Natural killer cell (primary cell): ENCODE results near the gene RAB33A. TPM values are rescaled to one million over a fixed set of nuclear protein-coding genes. Genes with fewer than 3 reads are reported as not detected.
A peak's percentile ranks its signal among the peaks of the same experiment; 100 is the strongest.

ENCODE experiments used
- ATAC-seq, 3 donors: fragments of 150-1000 bp in 2 of 3; fragments of 200-7000 bp in 1 of 3; cut with Tn5 transposase; 1 replicate in 1 of 3; 2 replicates in 2 of 3; pipeline ENCODE4 v1.10.0; 2021; ENCODE audit warnings: mild to moderate bottlenecking in 2 of 3, moderate library complexity in 2 of 3
- DNase-seq, 2 donors: peaks; one replicate each; pipeline versions ENCODE4 v3.0.0 to v3.0.0-alpha.2; 2013 to 2021; ENCODE audit warnings: mixed read lengths in 1 of 2
- H3K27ac ChIP-seq: one replicate; pipeline ENCODE4 v1.5.1; 2013; ENCODE audit warnings: mild to moderate bottlenecking, low read length
- H3K27me3 ChIP-seq: one replicate; pipeline ENCODE4 v1.6.1; 2013; ENCODE audit warnings: low read length; ENCODE audit not compliant: control insufficient read depth, insufficient read depth
- H3K36me3 ChIP-seq: one replicate; pipeline ENCODE4 v1.6.1; 2013; ENCODE audit warnings: low read length; ENCODE audit not compliant: control insufficient read depth, insufficient read depth
- H3K4me1 ChIP-seq: one replicate; pipeline ENCODE4 v1.6.1; 2013; ENCODE audit warnings: low read length; ENCODE audit not compliant: control insufficient read depth, insufficient read depth
- H3K4me3 ChIP-seq: one replicate; pipeline ENCODE4 v1.5.1; 2013; ENCODE audit warnings: low read length
- H3K9me3 ChIP-seq: one replicate; pipeline ENCODE4 v1.6.1; 2013; ENCODE audit warnings: low read length; ENCODE audit not compliant: control insufficient read depth, insufficient read depth
- H3K27ac Mint-ChIP-seq, 2 donors: one replicate each; pipeline ENCODE4 v1.8.0; 2022; ENCODE audit warnings: mild to moderate bottlenecking in 2 of 2, mixed read lengths in 2 of 2, moderate library complexity in 1 of 2
- H3K27me3 Mint-ChIP-seq, 2 donors: one replicate each; pipeline ENCODE4 v1.8.0; 2022; ENCODE audit warnings: low read depth in 2 of 2, mixed read lengths in 2 of 2
- H3K36me3 Mint-ChIP-seq: one replicate; pipeline ENCODE4 v1.8.0; 2022; ENCODE audit warnings: mixed read lengths
- H3K4me1 Mint-ChIP-seq, 2 donors: one replicate each; pipeline ENCODE4 v1.8.0; 2022; ENCODE audit warnings: mixed read lengths in 2 of 2
- H3K4me3 Mint-ChIP-seq: one replicate; pipeline ENCODE4 v1.8.0; 2022; ENCODE audit warnings: mild to moderate bottlenecking, moderate library complexity, mixed read lengths
- H3K9me3 Mint-ChIP-seq, 2 donors: one replicate each; pipeline ENCODE4 v1.8.0; 2022; ENCODE audit warnings: mixed read lengths in 2 of 2
- CTCF ChIP-seq: fragments of 200-600 bp; IDR thresholded peaks from one replicate; pipeline ENCODE4 v1.8.0; 2022; ENCODE audit warnings: antibody characterized with exemption
- WGBS: methylation state at CpG from one replicate; pipeline ENCODE4 v1.1.7; 2013; ENCODE audit warnings: missing lambda C conversion rate; ENCODE audit not compliant: insufficient coverage; 5-methylcytosine and 5-hydroxymethylcytosine counted together
- intact Hi-C: fragments of 100-400 bp; cut with micrococcal nuclease; formaldehyde crosslinking; loops from one replicate; pipeline ENCODE4 v1.14.2; 2022
- total RNA-seq, 4 donors: library from RNA; stranded (reverse); fragments of 120-200 nt in 1 of 4; gene quantifications; one replicate each; pipeline versions ENCODE4 v1.2.3 to v1.2.4, GENCODE V29; 2013 to 2022

Gene RAB33A
- total RNA-seq, result 1 to 10 TPM; 3.2 to 4.4 (median 4.4) TPM
- 8.9 TPM for total RNA-seq (2013)

DNA sequence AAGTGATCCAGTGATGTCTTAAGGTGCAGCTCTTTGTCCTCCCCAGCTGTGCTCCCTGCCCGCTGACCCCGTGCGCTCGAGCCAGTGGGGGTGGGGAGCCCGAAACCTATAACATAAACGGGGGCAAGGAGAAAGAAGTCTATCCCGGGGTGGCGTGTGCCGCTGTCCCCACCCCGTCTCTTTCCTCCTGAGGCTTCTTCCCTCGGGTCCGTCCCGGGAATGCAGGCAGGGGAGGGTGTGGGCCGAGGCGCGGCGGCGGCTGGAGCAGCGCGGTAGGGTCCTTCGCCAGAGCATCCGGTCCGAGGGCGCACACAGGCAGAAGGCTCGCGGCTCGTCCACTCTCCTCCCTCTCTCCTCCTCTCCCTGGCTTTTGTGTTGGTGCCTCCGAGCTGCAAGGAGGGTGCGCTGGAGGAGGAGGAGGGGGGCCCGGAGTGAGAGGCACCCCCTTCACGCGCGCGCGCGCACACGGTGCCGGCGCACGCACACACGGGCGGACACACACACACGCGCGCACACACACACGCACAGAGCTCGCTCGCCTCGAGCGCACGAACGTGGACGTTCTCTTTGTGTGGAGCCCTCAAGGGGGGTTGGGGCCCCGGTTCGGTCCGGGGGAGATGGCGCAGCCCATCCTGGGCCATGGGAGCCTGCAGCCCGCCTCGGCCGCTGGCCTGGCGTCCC, at the start of gene RAB33A:
TSS of gene RAB33A (plus strand) at position 517 of the 681 bp plus-strand sequence. CDS start at position 618, 101 bp downstream.
- intact Hi-C loops, result loop anchor here (5.0 kb wide), 1 partner anchor 89 kb away; no protein-coding TSS in a partner anchor
- peak; percentile 21 to 73 for DNase-seq
- WGBS, result under 1% methylated on average over 52 of the region's 61 CpGs
- Histone ChIP-seq H3K36me3 (no peaks in the 10 kb centered on the region), H3K27ac (peak within 1 kb of the TSS; percentile 80), H3K4me3 (peak within 1 kb of the TSS; percentile 80), H3K27me3 (no peaks in the 10 kb centered on the region), H3K4me1 (peaks cover 40% of the 10 kb centered on the region), H3K9me3 (no peaks in the 10 kb centered on the region)
- no peak for TF ChIP-seq CTCF
- Mint-ChIP-seq H3K36me3 (no peaks in the 10 kb centered on the region), H3K4me1 (peaks cover 27 to 44% of the 10 kb centered on the region in 2 donors), H3K27me3 (peaks cover 0 to under 1% of the 10 kb centered on the region in 2 donors), H3K27ac (peak within 1 kb of the TSS; percentile 90 to 95), H3K4me3 (peak within 1 kb of the TSS; percentile 88), H3K9me3 (no peaks in the 10 kb centered on the region)
- ATAC-seq, result peak; percentile 48 to 61 (median 49)

DNA sequence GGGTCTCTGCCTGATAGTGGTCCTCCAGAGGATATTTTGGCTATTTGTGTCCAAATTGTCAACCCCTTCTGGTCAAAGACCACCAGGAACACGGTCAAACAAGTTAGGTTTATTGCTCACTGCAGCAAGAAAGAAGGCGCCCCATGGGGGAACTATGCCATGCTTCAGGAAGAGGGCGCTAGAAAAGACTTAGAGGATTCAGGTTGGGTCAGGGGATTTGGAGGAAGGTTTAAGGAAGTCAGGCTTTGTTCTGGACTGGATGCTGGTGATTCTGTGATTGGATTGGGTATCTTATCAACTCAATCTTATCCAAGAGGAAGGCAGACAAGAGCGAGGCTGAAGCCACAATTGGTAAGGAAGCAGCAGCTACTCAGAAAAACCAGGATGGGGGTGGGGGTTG, 47.2 kb upstream of the RAB33A start:
- peaks cover 0 to 8% of the 10 kb centered on the region in 2 donors for H3K27me3 Mint-ChIP-seq
- peaks cover 16% of the 10 kb centered on the region for H3K4me1 ChIP-seq
- H3K4me3 ChIP-seq, result no peak overlapping the region
- no peak for TF ChIP-seq CTCF
- peaks cover 5 to 10% of the 10 kb centered on the region in 2 donors for H3K4me1 Mint-ChIP-seq
- H3K9me3 ChIP-seq, result no peaks in the 10 kb centered on the region
- ATAC-seq (no peak), DNase-seq (no peak)
- H3K4me3 Mint-ChIP-seq, result no peak overlapping the region
- peaks cover 5% of the 10 kb centered on the region for H3K36me3 ChIP-seq
- 87% methylated on average over 4 of the region's 4 CpGs for WGBS
- H3K9me3 Mint-ChIP-seq, result no peaks in the 10 kb centered on the region
- H3K27me3 ChIP-seq, result no peaks in the 10 kb centered on the region
- intact Hi-C loops, result loop anchor here (5.0 kb wide), 1 partner anchor 68 kb away; no protein-coding TSS in a partner anchor
- H3K27ac ChIP-seq, result no peak overlapping the region
- H3K27ac Mint-ChIP-seq, result no peak overlapping the region
- no peaks in the 10 kb centered on the region for H3K36me3 Mint-ChIP-seq

- ATAC-seq, result no peak
- Mint-ChIP-seq H3K27ac (no peak overlapping the region), H3K4me1 (peaks cover 2 to 4% of the 10 kb centered on the region in 2 donors), H3K27me3 (peaks cover 0 to 8% of the 10 kb centered on the region in 2 donors), H3K36me3 (no peaks in the 10 kb centered on the region), H3K9me3 (no peaks in the 10 kb centered on the region), H3K4me3 (no peak overlapping the region)
- intact Hi-C loops, result no loop called here
- H3K36me3 ChIP-seq, result peaks cover 5% of the 10 kb centered on the region
- no peak overlapping the region for H3K4me3 ChIP-seq
- TF ChIP-seq CTCF, result no peak
- H3K27me3 ChIP-seq, result no peaks in the 10 kb centered on the region
- DNase-seq, result no peak
- peaks cover 12% of the 10 kb centered on the region for H3K4me1 ChIP-seq
- H3K27ac ChIP-seq, result no peak overlapping the region
- no peaks in the 10 kb centered on the region for H3K9me3 ChIP-seq
- 94% methylated on average over 8 of the region's 13 CpGs for WGBS
Observed at GRCh38 chrX:130125091-130125874, 46.5 kb upstream of the RAB33A start.
